SU-DHL-6 (cell line): ENCODE data around the gene ZC3H4.

Source experiments
- H2AFZ ChIP-seq: fragments of 200-600 bp; sonication (generic); 2 replicates; pipeline ENCODE4 v1.6.1; 2014; ENCODE audit warnings: low read depth, mild to moderate bottlenecking, moderate library complexity, mixed read lengths, antibody characterized with exemption, low read length; ENCODE audit not compliant: severe bottlenecking
- H3F3A ChIP-seq: fragments of 200-600 bp; shearing (Covaris generic); 2 replicates; pipeline ENCODE4 v1.6.0; 2016; ENCODE audit warnings: antibody characterized with exemption, mild to moderate bottlenecking; ENCODE audit not compliant: insufficient read depth
- H3K27ac ChIP-seq: fragments of 200-600 bp; sonication (generic); 2 replicates; pipeline ENCODE4 v1.5.1; 2016; ENCODE audit warnings: low read depth, mild to moderate bottlenecking, low read length, moderate library complexity, mixed read lengths
- H3K27me3 ChIP-seq: fragments of 200-600 bp; sonication (generic), shearing (Covaris generic); 2 replicates; pipeline ENCODE4 v1.6.0; 2014; ENCODE audit warnings: mild to moderate bottlenecking, low read length
- H3K36me3 ChIP-seq: fragments of 200-600 bp; sonication (generic); 2 replicates; pipeline ENCODE4 v1.6.1; 2014; ENCODE audit warnings: mild to moderate bottlenecking, low read length, mixed read lengths
- H3K4me2 ChIP-seq: fragments of 300-600, 200-600 bp; shearing (Covaris generic), sonication (generic); 2 replicates; pipeline ENCODE4 v1.6.0; 2014; ENCODE audit warnings: low read length, low read depth, mild to moderate bottlenecking; ENCODE audit not compliant: poor library complexity, severe bottlenecking
- H3K4me3 ChIP-seq: fragments of 200-600 bp; sonication (generic); 2 replicates; pipeline ENCODE4 v1.5.1; 2014; ENCODE audit warnings: antibody characterized with exemption, low read length, mild to moderate bottlenecking, mixed read lengths; ENCODE audit not compliant: insufficient read depth, poor library complexity, severe bottlenecking
- H3K79me2 ChIP-seq: fragments of 200-600 bp; sonication (generic); 2 replicates; pipeline ENCODE4 v1.6.1; 2014; ENCODE audit warnings: mild to moderate bottlenecking, low read length, moderate library complexity; ENCODE audit not compliant: insufficient read depth
- H3K9ac ChIP-seq: fragments of 200-600 bp; sonication (generic); 2 replicates; pipeline ENCODE4 v1.7.0; 2014; ENCODE audit warnings: mild to moderate bottlenecking, low read length
- H3K9me2 ChIP-seq: fragments of 200-600 bp; sonication (generic); replicated peaks from 2 replicates; pipeline ENCODE4 v1.6.1; 2014; ENCODE audit warnings: low read length; ENCODE audit not compliant: insufficient read depth
- H3K9me3 ChIP-seq: fragments of 200-600 bp; sonication (generic); 2 replicates; pipeline ENCODE4 v1.6.1; 2014; ENCODE audit warnings: low read length, mixed read lengths; ENCODE audit not compliant: insufficient read depth
- H4K20me1 ChIP-seq: fragments of 200-600 bp; sonication (generic); 2 replicates; pipeline ENCODE4 v1.6.1; 2014; ENCODE audit warnings: low read depth, mild to moderate bottlenecking, antibody characterized with exemption, low read length, moderate library complexity, mixed read lengths
- EZH2phosphoT487 ChIP-seq: fragments of 200-600 bp; sonication (generic), shearing (Covaris generic); conservative IDR thresholded peaks from 2 replicates; pipeline ENCODE4 v1.6.1; 2018; ENCODE audit warnings: mild to moderate bottlenecking, antibody characterized with exemption, low read length, moderate library complexity, mixed read lengths
- TF ChIP-seq, protein P1 (sequence below): fragments of 200-600 bp; sonication (generic); IDR thresholded peaks from one replicate; pipeline ENCODE4 v1.5.1; 2017; ENCODE audit warnings: antibody characterized with exemption, mild to moderate bottlenecking, low read length, moderate library complexity; ENCODE audit not compliant: insufficient read depth, poor library complexity, severe bottlenecking

ZC3H4 gene

DNA sequence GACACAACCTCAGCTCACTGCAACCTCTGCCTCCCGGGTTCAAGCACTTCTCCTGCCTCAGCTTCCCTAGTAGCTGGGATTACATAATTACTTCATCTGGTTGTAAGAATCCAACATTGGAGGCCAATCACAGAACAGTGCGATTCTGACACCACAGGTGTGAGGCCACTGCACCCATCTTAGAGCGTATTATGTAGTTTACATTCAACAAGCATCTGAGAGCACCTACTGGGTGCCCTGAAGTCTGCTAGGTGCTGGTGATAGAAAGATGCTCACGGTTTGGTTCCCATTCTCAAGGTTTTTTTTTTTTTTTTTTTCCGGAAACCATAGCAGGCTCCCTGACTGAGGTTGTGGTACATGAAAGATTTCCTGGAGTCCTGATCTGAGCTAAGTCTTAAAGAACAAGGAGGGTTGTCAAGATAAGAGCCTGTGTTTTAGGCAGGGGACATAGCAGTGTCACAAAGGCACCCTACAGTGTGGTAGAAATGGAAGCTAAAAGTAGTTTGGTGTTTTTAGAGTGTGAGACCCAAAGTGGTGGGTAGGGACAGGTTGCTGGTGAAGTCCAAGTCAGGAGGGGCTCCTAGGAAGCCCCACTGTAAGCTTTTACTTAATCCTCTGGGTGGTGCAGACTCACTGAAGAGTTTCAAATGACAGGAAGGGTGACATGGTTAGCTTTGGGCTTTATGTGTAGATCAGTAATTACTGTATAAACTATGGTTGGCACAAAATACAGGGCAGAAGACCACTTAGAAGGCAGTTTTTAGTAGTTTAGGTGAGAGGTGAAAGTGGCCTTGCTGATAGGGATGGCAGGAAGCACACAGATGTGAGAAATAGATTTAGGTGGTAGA lies 32.3 kb upstream of the ZC3H4 start:
- no peak overlapping the region for H3K27ac ChIP-seq
- H3K36me3 ChIP-seq, result peaks cover 38% of the 10 kb centered on the region; the same call in 1 of the 2 replicates
- H3K9me3 ChIP-seq, result no peaks in the 10 kb centered on the region
- no peak overlapping the region for H2AFZ ChIP-seq
- no peaks in the 10 kb centered on the region for H3K9me2 ChIP-seq
- H3K4me2 ChIP-seq, result no peak overlapping the region
- peaks cover 87% of the 10 kb centered on the region for H3K79me2 ChIP-seq
- TF ChIP-seq EZH2phosphoT487, result no peak
- H3K27me3 ChIP-seq, result no peaks in the 10 kb centered on the region
- no peak overlapping the region for H3K9ac ChIP-seq
- H3K4me3 ChIP-seq, result no peak overlapping the region
- peaks cover 5% of the 10 kb centered on the region; the same call in 1 of the 2 replicates for H3F3A ChIP-seq
- H4K20me1 ChIP-seq, result peaks cover 7% of the 10 kb centered on the region; the same call in 1 of the 2 replicates

GRCh38 chr19:47144630-47145029 lies 31.1 kb upstream of the ZC3H4 start:
- no peak for TF ChIP-seq EZH2phosphoT487
- TF ChIP-seq, protein P1, sequence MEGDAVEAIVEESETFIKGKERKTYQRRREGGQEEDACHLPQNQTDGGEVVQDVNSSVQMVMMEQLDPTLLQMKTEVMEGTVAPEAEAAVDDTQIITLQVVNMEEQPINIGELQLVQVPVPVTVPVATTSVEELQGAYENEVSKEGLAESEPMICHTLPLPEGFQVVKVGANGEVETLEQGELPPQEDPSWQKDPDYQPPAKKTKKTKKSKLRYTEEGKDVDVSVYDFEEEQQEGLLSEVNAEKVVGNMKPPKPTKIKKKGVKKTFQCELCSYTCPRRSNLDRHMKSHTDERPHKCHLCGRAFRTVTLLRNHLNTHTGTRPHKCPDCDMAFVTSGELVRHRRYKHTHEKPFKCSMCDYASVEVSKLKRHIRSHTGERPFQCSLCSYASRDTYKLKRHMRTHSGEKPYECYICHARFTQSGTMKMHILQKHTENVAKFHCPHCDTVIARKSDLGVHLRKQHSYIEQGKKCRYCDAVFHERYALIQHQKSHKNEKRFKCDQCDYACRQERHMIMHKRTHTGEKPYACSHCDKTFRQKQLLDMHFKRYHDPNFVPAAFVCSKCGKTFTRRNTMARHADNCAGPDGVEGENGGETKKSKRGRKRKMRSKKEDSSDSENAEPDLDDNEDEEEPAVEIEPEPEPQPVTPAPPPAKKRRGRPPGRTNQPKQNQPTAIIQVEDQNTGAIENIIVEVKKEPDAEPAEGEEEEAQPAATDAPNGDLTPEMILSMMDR, result no peak
- H3K9me3 ChIP-seq, result no peaks in the 10 kb centered on the region
- no peak overlapping the region for H3K9ac ChIP-seq
- H3F3A ChIP-seq, result peaks cover 5% of the 10 kb centered on the region; the same call in 1 of the 2 replicates
- no peak overlapping the region for H3K4me2 ChIP-seq
- H2AFZ ChIP-seq, result no peak overlapping the region
- H3K27me3 ChIP-seq, result no peaks in the 10 kb centered on the region
- no peak overlapping the region for H3K4me3 ChIP-seq
- peaks cover 29% of the 10 kb centered on the region; the same call in 1 of the 2 replicates for H3K36me3 ChIP-seq
- no peak overlapping the region for H3K27ac ChIP-seq
- H4K20me1 ChIP-seq, result peaks cover 7% of the 10 kb centered on the region; the same call in 1 of the 2 replicates
- no peaks in the 10 kb centered on the region for H3K9me2 ChIP-seq
- peaks cover 90% of the 10 kb centered on the region for H3K79me2 ChIP-seq

- Histone ChIP-seq H3K4me2 (no peak overlapping the region), H2AFZ (no peak overlapping the region), H3K4me3 (no peak overlapping the region), H3K36me3 (peaks cover 26% of the 10 kb centered on the region; the same call in 1 of the 2 replicates), H4K20me1 (peaks cover 8% of the 10 kb centered on the region), H3K79me2 (peaks cover 96% of the 10 kb centered on the region), H3K9ac (no peak overlapping the region), H3F3A (peaks cover 5% of the 10 kb centered on the region; the same call in 1 of the 2 replicates), H3K27me3 (no peaks in the 10 kb centered on the region), H3K9me3 (no peaks in the 10 kb centered on the region), H3K9me2 (no peaks in the 10 kb centered on the region), H3K27ac (no peak overlapping the region)
- TF ChIP-seq, protein P1, result no peak
- TF ChIP-seq EZH2phosphoT487, result no peak
Observed at GRCh38 chr19:47143322-47144073, 29.9 kb upstream of the ZC3H4 start.
